Activated T-cell treated with anti-CD3 and anti-CD28 coated beads, Interleukin-2, amount 50 U/mL, for 48 hours (primary cell): ENCODE measurements around the gene ZFP14.

ENCODE experiments used
- DNase-seq, 2 experiments: peaks; one replicate each; pipeline ENCODE4 v3.0.0-alpha.2; 2020

The ZFP14 gene

DNA sequence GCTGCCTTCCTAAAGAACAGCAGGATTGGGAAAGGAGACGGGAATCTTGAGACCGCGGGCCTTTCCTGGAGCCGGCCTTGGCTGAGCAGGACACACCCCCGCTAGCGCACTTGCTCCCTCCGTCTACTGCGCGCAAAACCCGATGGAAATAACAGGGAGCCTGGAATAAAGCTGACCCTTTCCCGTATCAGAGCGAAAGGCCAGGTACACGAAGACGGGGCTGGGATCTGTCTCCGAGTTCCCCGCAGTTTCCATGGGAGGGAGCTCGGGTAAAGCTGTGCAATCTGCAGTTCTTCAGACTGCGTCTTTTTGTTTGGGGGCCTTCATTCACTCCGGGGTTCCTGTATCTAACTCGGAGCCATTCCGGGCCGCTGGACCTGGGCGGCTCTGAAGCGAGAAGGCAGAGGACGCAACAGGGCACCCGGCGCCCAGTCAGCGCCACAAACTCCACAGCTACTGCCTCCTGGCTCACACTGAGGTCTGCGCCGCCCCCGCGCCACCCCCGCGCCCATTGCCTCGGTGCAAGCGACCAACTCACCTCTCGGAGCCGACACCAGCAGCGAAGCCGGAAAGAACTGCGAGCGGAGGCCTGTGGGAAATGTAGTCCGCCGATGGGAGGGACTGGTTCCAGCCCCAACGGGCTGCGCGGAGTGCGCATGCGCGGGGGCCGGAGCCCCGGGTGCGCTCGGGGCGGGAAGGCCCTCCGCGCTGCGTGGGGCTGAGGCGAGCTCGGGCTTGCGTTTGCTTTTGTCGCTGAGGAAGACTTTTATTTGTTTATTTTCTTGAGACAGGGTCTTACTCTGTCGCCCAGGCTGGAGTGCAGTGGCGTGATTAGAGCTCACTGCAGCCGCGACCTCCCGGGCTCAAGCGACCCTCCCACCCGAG is at the start of gene ZFP14:
ZFP14 (minus strand) TSS at position 577 of the 885 bp plus-strand sequence. CDS start 11,309 bp downstream, outside the sequence.
- DNase-seq, result peak; percentile 94 to 96

DNA sequence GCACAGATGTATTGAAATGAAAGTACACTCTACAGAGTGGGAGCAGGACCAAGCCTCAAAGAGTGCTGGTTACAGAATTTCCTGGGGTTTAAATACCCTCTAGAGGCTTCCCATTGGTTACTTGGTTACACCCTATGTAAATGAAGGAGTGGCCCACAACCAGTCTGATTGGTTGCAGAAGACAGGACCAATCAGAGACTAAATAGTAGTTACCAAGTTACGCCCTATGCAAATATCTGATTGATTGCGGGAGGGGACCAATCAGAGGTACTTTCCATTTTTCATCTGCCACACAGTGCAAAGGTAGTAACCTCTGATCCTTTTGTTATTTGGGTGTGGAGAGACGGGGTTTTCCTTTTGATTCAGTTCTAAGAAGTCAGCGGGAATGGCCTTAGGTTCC is 44.9 kb upstream of the ZFP14 start:
- DNase-seq, result no peak

DNA sequence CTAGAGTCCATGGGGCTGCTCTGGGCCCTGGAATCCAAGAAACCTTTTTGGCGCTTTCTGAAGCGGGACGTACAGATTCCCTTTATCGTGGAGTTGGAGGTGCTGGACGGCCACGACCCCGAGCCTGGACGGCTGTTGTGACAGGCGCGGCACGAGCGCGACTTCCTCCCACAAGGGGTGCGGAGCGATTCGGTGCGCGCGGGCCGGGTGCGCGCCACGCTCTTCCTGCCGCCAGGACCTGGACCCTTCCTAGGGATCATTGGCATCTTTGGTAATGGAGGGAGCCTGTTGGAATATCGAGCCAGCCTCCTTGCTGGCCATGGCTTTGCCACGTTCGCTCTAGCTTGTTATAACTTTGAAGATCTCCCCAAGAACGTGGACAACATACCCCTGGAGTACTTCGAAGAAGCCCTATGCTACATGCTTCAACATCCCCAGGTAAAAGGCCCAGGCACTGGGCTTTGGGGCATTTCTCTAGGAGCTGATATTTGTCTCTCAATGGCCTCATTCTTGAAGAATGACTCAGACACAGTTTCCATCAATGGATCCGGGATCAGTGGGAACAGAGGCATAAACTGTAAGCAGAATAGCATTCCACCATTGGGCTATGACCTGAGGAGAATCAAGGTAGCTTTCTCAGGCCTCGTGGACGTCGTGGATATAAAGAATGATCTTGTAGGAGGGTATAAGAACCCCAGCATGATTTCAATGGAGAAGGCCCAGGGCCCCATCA is 42.9 kb upstream of the ZFP14 start:
- peak in 1 of 2 experiments; percentile 17 for DNase-seq

DNA sequence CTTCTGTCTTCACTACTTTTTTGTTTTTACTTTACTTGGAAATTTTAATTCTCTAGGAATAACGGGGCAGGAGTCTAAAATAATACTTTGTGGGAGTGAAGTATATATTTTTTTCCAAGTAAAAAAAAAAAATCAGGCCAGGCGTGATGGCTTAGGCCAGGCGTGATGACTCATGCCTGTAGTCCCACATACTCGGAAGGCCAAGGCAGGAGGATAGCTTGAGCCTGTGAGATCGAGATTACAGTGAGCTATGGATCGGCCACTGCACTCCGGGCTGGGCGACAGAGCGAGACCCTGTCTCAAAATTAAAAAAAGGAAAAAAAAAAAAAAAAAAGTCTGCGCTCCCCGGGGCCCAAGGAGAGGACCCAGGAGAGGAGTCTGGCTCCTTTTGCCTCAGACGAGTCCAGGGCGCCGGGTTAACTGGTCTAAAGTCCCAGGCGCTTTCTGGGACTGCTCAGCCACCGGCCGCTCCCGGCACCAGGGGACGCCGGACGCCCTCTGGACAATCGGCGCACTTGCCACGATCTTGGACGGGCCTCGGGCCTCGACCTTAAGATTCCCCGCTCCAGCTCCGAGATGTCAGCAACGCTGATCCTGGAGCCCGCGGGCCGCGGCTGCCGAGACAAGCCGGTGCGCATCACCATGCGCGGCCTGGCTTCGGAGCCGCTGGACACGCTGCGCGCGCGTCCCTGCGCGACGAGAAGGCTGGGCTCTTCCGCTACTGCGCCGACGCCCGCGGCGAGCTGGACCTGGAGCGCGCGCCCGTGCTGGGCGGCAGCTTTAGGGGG is 42.2 kb upstream of the ZFP14 start:
- peak in 1 of 2 experiments; percentile 20 for DNase-seq

DNA sequence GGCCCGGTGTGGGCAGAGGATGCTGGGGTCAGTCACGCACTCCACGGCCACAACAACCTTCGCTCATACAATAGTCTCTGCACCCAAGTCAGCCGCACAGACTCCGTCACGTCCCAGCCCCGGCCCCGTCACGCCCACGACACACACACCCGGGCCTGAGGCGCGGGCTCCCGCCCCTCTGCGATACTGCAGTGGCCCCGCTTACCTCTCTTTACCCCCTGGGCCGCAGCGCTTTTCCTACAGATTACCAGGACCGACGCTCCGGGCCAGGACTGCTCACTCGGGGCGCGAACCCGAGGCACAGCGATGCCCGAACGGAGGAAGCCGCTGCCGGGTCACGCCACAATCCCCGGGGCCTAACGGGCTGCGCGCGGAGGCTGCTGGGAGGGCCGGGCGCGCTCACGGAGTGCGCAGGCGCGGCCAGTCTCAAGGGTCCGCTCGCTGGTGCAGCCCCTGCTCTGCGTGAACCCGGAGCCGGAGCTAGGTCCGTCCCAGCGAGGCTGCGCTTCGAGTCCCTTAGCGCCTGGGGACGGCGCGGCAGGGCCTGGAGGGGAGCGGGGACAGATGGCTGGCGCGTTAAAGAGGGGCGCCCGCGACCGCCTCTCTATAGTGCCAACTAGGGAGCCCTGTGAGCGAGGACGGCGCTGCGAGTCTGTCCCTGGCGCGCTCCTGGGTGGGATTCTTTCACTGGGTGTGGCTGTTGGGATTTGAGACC is 39.4 kb upstream of the ZFP14 start, which contains the start of gene ZFP82:
ZFP82 (minus strand) TSS at position 358 of the 715 bp plus-strand sequence. CDS start 8,855 bp downstream, outside the sequence.
- peak; percentile 85 to 88 for DNase-seq

DNA sequence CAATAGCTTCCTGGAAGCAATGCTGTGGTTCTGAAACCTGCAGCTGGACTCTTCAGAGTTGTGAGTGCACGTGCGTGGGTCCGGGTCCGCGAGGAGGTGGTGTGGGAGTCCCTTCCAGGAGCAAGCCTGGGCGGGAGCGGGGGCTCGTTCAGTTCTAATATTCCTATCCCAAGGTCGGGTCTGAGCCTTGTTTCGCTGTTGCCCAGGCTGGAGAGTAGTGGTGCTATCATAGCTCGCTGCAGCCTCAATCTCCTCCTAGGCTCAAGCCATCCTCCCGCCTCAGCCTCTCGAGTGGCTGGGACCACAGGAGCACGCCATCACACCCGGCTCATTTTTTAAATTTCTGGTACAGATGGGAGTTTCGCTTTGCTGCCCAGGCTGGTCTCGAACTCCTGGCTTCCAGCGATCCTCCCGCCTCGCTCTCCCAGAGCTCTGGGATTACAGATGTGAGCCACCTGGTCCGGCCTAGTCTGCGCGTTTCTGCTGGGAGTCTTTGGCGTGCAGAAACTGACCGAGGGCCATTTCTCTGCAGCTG is 38.8 kb upstream of the ZFP14 start:
- peak in 1 of 2 experiments; percentile 30 for DNase-seq

DNA sequence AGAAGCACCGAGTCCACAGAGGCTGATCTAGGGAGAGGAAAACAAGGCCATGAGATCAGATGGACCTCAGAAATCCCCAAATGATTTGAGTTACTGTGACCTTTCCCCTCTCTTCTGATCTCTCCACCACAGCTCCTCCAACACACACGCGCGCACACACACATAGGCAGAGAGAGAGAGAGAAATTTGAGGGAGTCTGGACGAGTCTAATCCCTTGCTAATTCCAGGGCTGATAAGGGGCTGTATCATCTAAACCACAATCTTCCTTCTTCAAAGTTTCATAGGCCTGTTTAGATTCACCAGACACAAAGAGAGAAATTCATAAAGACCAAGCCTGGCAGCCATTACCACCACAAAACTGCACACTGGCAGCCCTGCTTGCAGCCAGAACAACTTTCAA is 30.8 kb upstream of the ZFP14 start:
- no peak for DNase-seq

DNA sequence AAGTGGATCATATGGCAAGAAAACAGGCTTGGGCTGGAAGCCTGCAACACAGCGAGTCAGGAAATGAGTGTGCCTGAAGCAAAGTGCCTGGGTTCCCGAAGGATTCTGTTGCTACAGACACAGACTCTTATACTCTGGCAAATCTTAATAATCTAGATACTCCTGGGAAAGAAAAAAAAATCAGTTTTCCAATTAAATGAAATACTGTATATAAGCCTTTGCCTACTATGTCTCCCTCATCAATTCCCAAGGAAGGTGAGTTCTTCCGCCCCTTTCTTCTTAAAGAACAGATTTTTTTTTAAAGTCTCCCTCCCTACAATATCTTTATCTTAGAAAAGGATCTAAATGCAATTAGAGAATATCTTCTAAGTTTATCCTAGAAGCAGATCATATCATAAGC is 29.1 kb upstream of the ZFP14 start:
- no peak for DNase-seq

DNA sequence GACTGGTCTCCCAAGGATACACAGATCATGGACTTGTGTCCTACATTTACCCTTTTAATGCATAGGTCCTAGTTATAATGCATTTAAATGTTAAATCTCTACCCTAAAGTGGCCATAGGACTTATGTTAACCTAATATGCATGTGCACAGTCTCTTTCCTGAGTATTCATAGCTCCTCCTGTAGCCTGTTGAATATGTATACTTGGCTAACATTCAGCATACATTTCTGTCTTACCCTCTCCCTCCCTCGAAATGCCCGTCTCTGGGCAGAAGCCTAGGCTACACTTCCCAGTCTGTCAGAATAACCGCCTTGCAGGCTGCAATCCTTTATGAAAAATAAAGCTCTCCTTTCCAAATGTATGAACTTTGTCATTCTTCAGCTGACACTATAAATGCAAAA is 25.5 kb upstream of the ZFP14 start:
- no peak for DNase-seq

DNA sequence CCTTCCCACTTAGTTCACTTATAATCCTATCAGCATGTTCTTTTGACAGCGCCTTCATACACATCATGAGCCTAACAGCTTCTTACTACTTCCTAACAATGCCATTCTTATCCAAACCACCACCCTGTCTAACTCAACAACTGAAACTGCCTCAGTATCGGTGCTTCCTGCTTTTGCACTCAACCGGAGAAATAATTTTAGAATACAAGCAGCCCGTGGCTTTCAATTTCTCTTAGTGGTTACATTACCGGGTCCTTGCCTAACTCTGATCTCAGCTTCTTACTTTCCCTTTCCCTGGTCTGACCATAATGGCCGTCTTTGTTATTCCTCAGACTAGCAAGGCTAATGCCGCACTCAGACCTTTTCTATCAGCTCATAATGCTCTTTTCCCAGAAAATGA is 22.5 kb upstream of the ZFP14 start:
- DNase-seq, result no peak

DNA sequence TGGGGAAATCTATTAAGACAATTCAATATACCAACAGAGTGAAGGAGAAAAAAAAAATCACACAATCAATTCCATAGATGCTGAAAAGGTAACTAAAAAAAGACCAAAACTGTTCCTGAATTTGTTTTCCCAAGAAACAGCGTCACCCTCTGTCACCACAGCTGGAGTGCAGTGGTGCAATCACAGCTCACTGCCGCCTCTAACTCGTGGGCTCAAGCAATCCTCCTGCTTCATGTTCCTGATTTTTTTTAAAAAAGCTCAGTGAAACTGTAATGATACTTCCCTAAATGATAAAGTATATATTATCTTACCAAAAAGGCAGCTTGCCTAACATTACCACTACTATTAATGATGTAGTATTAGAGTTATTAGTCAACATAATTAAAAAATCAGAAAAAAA is 19.6 kb upstream of the ZFP14 start:
- DNase-seq, result no peak

DNA sequence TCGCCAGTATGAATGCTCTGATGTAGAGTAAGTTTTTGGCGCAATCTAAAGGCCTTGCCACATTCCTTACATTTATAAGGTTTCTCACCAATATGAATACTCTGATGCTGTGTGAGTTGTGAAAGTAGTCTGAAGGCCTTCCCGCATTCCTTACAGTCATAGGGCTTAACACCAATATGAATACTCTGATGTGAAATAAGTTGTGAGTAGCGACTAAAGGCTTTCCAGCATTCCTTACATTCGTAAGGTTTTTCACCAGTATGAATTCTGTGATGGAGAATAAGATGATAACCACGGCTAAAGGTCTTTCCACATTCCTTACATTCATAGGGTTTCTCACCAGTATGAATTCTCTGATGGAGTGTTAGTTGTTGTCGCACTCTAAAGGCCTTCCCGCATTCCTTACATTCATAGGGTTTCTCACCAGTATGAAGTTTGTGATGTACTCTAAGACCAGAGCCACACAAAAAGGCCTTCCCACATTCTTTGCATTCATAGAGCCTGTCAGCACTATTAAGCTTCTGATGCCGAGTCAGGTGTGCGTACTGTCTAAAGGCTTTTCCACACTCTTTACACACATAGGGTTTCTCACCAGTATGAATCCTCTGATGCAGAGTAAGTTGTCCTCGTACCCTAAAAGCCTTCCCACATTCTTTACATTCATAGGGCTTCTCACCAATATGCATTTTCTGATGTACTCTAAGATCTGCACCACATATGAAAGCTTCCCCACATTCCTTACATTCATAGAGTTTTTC is 14.1 kb upstream of the ZFP14 start:
- no peak for DNase-seq

DNA sequence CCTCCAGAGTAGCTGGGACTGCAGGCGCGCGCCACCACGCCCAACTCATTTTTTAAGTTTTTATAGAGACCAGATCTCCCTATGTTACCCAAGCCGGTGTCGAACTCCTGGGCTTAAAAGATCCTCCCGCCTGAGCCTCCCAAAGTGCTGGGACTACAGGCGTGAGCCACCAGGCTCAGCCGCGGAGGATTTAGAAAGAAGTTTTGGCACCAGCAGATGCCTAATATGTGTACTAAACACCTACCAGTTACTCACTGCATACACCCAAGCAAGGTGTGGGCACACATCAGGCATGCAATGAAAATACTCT is 464 bp upstream of the ZFP14 start:
- DNase-seq, result no peak

DNA sequence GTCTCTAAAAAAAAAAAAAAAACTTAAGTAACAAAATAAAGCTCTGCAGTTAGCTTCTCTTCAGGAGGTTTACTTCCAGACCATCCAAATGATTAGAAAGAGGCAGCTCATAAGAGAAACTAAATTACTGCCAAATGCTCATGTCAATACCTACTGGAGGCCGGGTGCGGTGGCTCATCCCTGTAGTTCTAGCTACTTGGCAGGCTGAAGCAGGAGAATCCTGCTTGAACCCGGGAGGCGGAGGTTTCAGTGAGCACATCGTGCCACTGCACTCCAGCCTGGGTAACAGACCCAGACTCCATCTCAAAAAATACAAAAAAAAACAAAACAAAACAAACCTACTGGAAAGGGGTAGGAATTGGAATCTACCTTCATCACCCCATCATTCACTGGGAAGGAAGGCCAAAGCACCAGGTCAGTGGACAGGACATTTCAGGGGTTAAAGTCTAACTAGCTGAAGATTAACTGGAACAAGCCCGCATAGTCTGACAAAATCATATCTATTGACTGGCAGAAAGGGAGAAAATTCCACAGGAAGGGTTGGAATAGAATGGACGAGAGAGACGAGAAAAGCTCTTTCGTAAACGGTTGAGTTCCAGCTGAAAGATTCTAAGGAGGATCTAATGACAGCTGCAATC is 1.3 kb downstream of the ZFP14 start:
- no peak for DNase-seq

DNA sequence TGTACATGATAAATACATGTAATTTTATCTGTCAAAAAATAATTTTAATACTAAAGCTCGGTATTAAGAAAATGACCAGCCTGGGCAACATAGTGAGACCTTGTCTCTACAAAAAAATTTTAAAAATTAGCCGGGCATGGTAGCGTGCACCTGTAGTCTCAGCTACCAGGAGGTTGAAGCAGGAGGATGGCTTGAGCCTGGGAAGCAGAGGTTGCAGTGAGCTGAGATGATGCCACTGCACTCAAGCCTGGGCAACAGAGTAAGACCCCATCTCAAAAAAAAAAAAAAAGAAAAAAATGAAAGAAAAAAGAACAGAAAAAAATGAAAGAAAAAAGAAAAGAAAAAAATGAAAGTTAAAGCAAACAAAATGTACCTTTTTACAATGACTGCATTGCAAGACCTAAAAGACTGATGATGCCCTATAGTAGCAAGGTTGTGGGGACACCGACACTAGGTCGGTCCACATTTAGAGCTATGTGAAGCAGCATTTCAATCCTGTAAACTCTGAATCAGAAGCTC is 5.3 kb downstream of the ZFP14 start:
- DNase-seq, result no peak

DNA sequence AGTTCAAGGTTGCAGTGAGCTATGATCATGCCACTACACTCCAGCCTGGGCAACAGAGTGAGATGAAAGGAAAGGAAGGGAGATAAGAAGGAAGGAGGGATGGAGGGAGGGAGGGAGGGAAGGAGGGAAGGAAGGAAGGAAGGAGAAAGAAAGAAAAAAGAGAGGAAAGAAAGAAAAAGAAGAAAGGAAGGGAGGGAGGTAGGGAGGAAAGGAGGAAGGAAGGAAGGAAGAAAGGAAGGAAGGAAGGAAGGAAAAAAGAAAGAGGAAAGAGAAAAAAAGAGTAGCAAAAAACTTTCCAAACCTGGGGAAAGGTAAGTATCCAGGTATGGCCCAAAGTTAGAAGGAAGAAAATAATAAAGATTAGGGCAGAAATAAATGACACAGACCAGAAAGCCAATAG is 7.1 kb downstream of the ZFP14 start:
- DNase-seq, result no peak

DNA sequence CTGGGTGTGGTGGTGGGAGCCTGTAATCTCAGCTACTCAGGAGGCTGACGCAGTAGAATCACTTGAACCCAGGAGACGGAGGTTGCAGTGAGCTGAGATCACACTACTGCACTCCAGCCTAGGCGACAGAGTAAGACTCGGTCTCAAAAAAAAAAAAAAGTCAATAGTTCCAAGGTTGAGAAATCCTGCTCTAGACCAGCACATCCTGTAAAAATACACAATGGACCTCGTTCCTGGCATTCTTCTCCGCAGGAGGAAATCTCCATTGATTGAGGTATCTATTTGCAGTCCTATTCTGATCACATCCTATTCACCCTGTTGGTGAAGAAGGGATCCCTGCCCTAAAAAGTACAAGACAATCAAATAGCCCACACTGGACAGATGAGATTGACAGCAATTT is 15.2 kb downstream of the ZFP14 start:
- no peak for DNase-seq

DNA sequence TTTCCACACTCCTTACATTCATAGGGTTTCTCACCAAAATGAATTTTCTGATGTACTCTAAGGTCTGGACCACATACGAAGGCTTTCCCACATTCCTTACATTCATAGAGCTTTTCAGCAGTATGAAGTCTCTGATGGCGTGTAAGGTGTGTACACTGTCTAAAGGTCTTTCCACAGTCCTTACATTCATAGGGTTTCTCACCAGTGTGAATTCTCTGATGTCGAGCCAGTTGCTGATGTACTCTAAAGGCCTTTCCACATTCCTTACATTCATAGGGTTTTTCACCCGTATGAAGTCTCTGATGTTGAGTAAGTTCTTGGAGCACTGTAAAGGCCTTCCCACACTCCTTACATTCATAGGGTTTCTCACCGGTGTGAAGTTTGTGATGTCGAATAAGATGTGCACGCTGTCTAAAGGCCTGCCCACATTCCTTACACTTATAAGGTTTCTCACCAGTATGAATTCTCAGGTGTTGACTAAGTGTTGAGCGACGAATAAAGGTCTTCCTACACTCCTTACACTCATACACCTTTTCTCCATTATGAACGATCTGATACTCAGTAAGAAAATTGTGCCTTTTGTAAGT is 38.1 kb downstream of the ZFP14 start:
- DNase-seq, result no peak

DNA sequence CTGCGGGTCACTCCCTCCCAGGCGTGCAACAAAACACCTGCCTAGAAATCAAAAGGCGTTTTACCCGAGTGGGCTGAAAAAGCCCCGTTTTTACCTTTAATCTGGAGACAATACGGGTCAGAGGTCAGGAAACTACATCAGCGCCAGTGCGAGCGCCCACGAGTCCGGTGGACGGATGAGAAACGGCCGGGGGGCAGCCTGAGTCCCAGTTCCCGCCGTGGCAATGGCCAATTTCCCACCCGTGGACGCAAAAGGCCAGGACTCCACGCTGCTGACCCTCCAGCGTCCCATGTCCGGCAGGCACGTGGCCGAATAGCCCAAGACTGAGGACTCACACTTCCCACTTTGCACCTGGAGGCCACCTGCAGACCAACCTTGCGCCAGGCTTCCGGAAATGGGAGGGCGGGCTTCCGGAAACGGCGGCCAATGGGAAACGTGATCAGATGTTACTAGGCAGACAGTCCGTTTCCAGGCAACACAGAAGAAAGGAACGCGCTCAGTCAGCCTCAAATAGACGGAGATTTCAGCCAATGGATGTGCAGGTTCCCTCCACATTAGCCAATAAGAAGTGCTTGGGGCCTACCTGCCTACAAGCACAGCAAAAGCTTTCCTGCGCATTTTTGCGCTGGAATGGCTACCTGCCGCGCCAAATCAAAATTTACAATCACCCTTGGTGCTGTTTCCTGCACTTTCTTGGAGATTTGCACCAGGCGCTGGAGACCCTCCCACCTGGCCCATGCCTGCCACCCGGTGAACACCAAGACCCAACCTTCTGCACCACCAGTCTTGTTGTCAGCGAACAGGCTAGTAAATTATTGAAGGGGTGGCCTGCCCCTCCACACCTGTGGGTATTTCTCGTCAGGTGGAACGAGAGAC is 47.4 kb downstream of the ZFP14 start:
- DNase-seq, result peak; percentile 60 to 61
